ENCODE results near the gene RASD2.

Gene RASD2

GRCh38 chr22:35552846-35553245 lies 12.2 kb downstream of the RASD2 start:
- no peak overlapping the region for H3K27ac ChIP-seq
- TF ChIP-seq CTCF (conservative IDR thresholded peaks at IDR 0.05) = no peak

- H3K27ac ChIP-seq = no peak overlapping the region
- no peak for TF ChIP-seq CTCF (conservative IDR thresholded peaks at IDR 0.05)
These were observed 12.7 kb downstream of the RASD2 start for GRCh38 chr22:35553341-35553740.

GRCh38 chr22:35554297-35554845 lies 13.7 kb downstream of the RASD2 start:
- H3K27ac ChIP-seq = no peak overlapping the region
- TF ChIP-seq CTCF (conservative IDR thresholded peaks at IDR 0.05) = no peak

- TF ChIP-seq CTCF (conservative IDR thresholded peaks at IDR 0.05) = no peak
- no peak overlapping the region for H3K27ac ChIP-seq
These were observed 14.9 kb downstream of the RASD2 start for GRCh38 chr22:35555483-35555890.

- no peak for TF ChIP-seq CTCF (conservative IDR thresholded peaks at IDR 0.05)
- H3K27ac ChIP-seq = no peak overlapping the region
These were observed 15.4 kb downstream of the RASD2 start for GRCh38 chr22:35555946-35556547.

- TF ChIP-seq CTCF (conservative IDR thresholded peaks at IDR 0.05) = no peak
- no peak overlapping the region for H3K27ac ChIP-seq
These were observed 16.0 kb downstream of the RASD2 start for GRCh38 chr22:35556666-35557065.

- H3K27ac ChIP-seq = no peak overlapping the region
- no peak for TF ChIP-seq CTCF (conservative IDR thresholded peaks at IDR 0.05)
These were observed 17.4 kb downstream of the RASD2 start for GRCh38 chr22:35558031-35558430.

Data from VCaP (cell line).